Endodermal cell (in vitro differentiated cells): ENCODE data around the gene SDHB. TPM values are rescaled to one million over a fixed set of nuclear protein-coding genes. Genes with fewer than 3 reads are reported as not detected.

Experiments used
- DNase-seq: peaks from one replicate; pipeline ENCODE4 v3.0.0-alpha.2; 2017
- H3K27ac ChIP-seq: 2 replicates; pipeline ENCODE4 v1.5.1; 2013; ENCODE audit warnings: mild to moderate bottlenecking, low read depth, low read length, moderate library complexity
- H3K27me3 ChIP-seq: 2 replicates; pipeline ENCODE4 v1.6.1; 2013; ENCODE audit warnings: mild to moderate bottlenecking, low read length, moderate library complexity; ENCODE audit not compliant: insufficient read depth, control insufficient read depth, poor library complexity, severe bottlenecking
- H3K36me3 ChIP-seq: 2 replicates; pipeline ENCODE4 v1.7.0; 2013; ENCODE audit warnings: mild to moderate bottlenecking, low read length, moderate library complexity; ENCODE audit not compliant: control insufficient read depth, insufficient read depth
- H3K4me1 ChIP-seq: one replicate; pipeline ENCODE4 v1.7.0; 2013; ENCODE audit warnings: low read length; ENCODE audit not compliant: control insufficient read depth, insufficient read depth
- H3K4me3 ChIP-seq: 2 replicates; pipeline ENCODE4 v1.5.1; 2013; ENCODE audit warnings: mild to moderate bottlenecking, low read length, moderate library complexity
- H3K9ac ChIP-seq: 2 replicates; pipeline ENCODE4 v1.6.1; 2013; ENCODE audit warnings: mild to moderate bottlenecking, low read length, moderate library complexity; ENCODE audit not compliant: poor library complexity, severe bottlenecking; ENCODE audit errors: extremely low read depth
- H3K9me3 ChIP-seq: 2 replicates; pipeline ENCODE4 v1.6.1; 2013; ENCODE audit warnings: mild to moderate bottlenecking, low read length, moderate library complexity; ENCODE audit not compliant: control insufficient read depth
- H3K27ac Mint-ChIP-seq: 2 replicates; pipeline ENCODE4 v1.8.0; 2020; ENCODE audit warnings: mixed read lengths
- H3K27me3 Mint-ChIP-seq: 2 replicates; pipeline ENCODE4 v1.8.0; 2021; ENCODE audit warnings: mild to moderate bottlenecking, mixed read lengths; ENCODE audit not compliant: insufficient read depth
- H3K36me3 Mint-ChIP-seq: 2 replicates; pipeline ENCODE4 v1.8.0; 2020; ENCODE audit warnings: low read depth, mixed read lengths
- H3K4me1 Mint-ChIP-seq: 2 replicates; pipeline ENCODE4 v1.8.0; 2020; ENCODE audit warnings: mixed read lengths
- H3K4me3 Mint-ChIP-seq: 2 replicates; pipeline ENCODE4 v1.8.0; 2020; ENCODE audit warnings: mild to moderate bottlenecking, moderate library complexity, mixed read lengths
- H3K9me3 Mint-ChIP-seq: 2 replicates; pipeline ENCODE4 v1.8.0; 2020; ENCODE audit warnings: mild to moderate bottlenecking, mixed read lengths
- WGBS, 2 experiments: methylation state at CpG; one replicate each; pipeline versions ENCODE4 v1.1.5 to v1.1.7; 2013; ENCODE audit warnings: missing lambda C conversion rate in 2 of 2, mixed read lengths in 1 of 2; ENCODE audit not compliant: insufficient coverage in 1 of 2, insufficient read length in 1 of 2; 5-methylcytosine and 5-hydroxymethylcytosine counted together
- total RNA-seq, 2 donors: library from RNA; stranded (reverse); fragmentation: NEBNext Ultra II Directional in 1 of 2; extraction: Animal tissue kit (Norgen Biotek cat#: 25700) in 1 of 2; gene quantifications; 2 replicates in 1 of 2; 3 replicates in 1 of 2; pipeline ENCODE4 v1.2.1, GENCODE V29; 2021
- TF ChIP-seq, protein P1 (sequence below): fragments of 200-600 bp; sonication (generic); conservative IDR thresholded peaks from 2 replicates; pipeline ENCODE4 v1.5.0; 2021; ENCODE audit warnings: antibody characterized with exemption, mild to moderate bottlenecking

The SDHB gene
- total RNA-seq, 2 donors from 2014 or later = 68.5 to 75.2 TPM

DNA sequence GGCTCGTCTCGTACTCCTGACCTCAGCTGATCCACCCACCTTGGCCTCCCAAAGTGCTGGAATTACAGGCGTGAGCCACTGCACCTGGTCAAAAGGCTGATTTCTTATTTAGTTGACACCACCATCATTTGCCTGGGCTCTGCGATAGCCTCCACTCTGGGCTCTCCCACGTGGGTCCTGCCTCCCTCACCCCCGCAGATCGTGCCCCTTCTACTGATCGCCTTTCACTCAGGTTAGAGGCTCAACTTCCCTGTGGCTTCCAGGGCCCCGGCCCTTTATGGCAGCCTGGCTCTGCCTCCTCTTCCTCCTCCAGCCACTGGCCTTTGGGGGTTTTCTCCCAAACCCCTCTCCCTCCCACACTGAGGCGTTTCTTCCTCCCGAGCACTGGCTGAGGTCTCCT lies 70.9 kb downstream of the SDHB start:
- H3K36me3 ChIP-seq = peaks cover 3% of the 10 kb centered on the region
- TF ChIP-seq, protein P1, sequence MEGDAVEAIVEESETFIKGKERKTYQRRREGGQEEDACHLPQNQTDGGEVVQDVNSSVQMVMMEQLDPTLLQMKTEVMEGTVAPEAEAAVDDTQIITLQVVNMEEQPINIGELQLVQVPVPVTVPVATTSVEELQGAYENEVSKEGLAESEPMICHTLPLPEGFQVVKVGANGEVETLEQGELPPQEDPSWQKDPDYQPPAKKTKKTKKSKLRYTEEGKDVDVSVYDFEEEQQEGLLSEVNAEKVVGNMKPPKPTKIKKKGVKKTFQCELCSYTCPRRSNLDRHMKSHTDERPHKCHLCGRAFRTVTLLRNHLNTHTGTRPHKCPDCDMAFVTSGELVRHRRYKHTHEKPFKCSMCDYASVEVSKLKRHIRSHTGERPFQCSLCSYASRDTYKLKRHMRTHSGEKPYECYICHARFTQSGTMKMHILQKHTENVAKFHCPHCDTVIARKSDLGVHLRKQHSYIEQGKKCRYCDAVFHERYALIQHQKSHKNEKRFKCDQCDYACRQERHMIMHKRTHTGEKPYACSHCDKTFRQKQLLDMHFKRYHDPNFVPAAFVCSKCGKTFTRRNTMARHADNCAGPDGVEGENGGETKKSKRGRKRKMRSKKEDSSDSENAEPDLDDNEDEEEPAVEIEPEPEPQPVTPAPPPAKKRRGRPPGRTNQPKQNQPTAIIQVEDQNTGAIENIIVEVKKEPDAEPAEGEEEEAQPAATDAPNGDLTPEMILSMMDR = no peak
- peaks cover 3% of the 10 kb centered on the region for H3K4me1 Mint-ChIP-seq
- no peak overlapping the region for H3K4me3 ChIP-seq
- no peaks in the 10 kb centered on the region for H3K27me3 ChIP-seq
- peak overlapping the region; percentile 24 for H3K27ac ChIP-seq
- H3K36me3 Mint-ChIP-seq = peaks cover 12% of the 10 kb centered on the region
- no peaks in the 10 kb centered on the region for H3K9me3 Mint-ChIP-seq
- WGBS, 2 experiments = 68 to 86% methylated on average over 6 to 11 of the region's 11 CpGs
- H3K4me3 Mint-ChIP-seq = no peak overlapping the region
- DNase-seq = no peak
- no peak overlapping the region for H3K9ac ChIP-seq
- H3K27me3 Mint-ChIP-seq = no peaks in the 10 kb centered on the region
- no peak overlapping the region for H3K27ac Mint-ChIP-seq
- no peaks in the 10 kb centered on the region for H3K9me3 ChIP-seq
- peaks cover 7% of the 10 kb centered on the region for H3K4me1 ChIP-seq

DNA sequence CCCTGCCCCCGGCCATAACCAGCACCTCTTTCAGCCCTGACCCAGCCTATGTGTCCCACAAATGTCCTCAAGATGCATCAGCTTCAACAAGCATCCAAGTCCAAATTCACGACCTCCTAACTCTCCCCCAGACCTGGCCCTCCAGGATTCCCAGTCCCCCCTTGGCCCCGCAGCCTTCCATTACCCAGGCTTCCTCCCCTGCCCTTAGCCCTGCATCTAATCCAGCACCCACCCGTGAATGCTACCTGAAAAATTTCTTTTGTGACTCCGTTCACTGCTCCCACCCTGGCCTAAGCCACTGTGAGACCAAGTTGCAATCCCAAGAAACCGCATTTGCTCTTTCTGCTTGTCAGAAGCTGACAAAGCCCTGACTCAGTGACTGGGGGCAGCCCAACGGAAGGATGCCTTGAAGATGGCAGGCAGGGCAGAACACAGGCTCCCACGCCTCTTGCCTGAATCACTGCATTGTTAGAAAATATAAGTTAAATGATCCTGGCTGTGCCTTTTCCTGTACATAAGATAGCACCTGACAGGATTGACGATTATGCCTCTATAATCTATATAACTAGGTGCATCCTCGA lies 72.5 kb downstream of the SDHB start:
- 90 to 93% methylated on average over 7 to 10 of the region's 10 CpGs for WGBS, 2 experiments
- Mint-ChIP-seq H3K36me3 (peaks cover 9% of the 10 kb centered on the region), H3K4me3 (peak overlapping the region; percentile 74), H3K27me3 (no peaks in the 10 kb centered on the region), H3K9me3 (no peaks in the 10 kb centered on the region), H3K27ac (peak overlapping the region; percentile 71), H3K4me1 (peaks cover 3% of the 10 kb centered on the region)
- H3K4me3 ChIP-seq = no peak overlapping the region
- no peak overlapping the region for H3K27ac ChIP-seq
- H3K27me3 ChIP-seq = no peaks in the 10 kb centered on the region
- TF ChIP-seq, protein P1 = no peak
- H3K9ac ChIP-seq = no peak overlapping the region
- peaks cover 15% of the 10 kb centered on the region for H3K36me3 ChIP-seq
- H3K9me3 ChIP-seq = no peaks in the 10 kb centered on the region
- H3K4me1 ChIP-seq = peaks cover 7% of the 10 kb centered on the region
- no peak for DNase-seq

DNA sequence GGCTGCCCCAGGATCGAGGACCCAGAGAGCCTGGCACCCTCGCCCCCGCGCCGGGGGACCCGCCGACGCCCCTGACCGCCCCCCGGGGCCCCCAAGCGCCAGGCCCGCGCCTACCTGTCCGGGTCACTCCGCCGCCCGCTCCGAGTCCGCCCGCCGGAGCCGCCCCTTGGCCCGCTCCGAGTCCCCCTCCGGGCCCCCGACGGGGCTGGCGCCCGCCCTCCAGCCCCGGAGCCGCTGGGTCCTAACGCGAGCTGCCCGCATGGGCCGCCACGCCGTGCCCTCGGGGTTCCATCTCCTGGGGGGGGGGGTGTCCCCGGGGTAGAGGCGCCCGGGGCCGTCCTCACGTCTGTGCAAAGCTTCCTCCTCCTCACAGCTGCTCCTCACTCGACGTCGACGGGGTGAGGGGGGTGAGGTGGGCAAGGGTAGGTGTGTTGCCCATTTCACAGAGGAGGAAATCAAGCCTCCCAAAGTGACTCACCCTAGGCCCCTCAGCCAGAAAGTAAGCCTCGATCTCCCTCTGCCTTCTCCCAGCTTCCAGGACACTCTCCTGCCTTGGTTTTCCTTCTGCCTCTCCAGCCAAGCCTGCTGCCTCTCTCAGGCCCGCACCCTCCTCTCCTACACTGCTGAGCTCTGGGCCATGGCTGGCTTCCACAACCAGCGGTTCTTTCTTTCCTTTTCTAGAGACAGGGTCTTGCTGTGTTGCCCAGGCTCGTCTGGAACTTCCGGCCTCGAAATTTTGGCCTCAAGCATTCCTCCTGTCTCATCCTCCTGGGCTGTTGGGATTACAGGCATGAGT lies 73.2 kb downstream of the SDHB start, which contains the start of gene MFAP2:
Gene MFAP2, minus strand, starts transcription at position 148 of the 796 bp plus-strand sequence. CDS start 2,347 bp downstream, outside the sequence.
- DNase-seq = peak; percentile 86
- TF ChIP-seq, protein P1 = no peak
- Mint-ChIP-seq H3K36me3 (peaks cover 10% of the 10 kb centered on the region), H3K4me1 (peaks cover 3% of the 10 kb centered on the region), H3K27ac (peak within 1 kb of the TSS; percentile 71), H3K27me3 (no peaks in the 10 kb centered on the region), H3K9me3 (no peaks in the 10 kb centered on the region), H3K4me3 (peak within 1 kb of the TSS; percentile 74)
- Histone ChIP-seq H3K36me3 (peaks cover 19% of the 10 kb centered on the region), H3K9me3 (no peaks in the 10 kb centered on the region), H3K27ac (peak within 1 kb of the TSS; percentile 68), H3K4me3 (peak within 1 kb of the TSS; percentile 92), H3K4me1 (peaks cover 7% of the 10 kb centered on the region), H3K9ac (peak within 1 kb of the TSS; percentile 87), H3K27me3 (no peaks in the 10 kb centered on the region)
- 11 to 29% methylated on average over 12 to 46 of the region's 53 CpGs for WGBS, 2 experiments
